ENCODE results near the gene EMC9. TPM values are rescaled to one million over a fixed set of nuclear protein-coding genes. Genes with fewer than 3 reads are reported as not detected.

The EMC9 gene
- total RNA-seq, 4 donors from 2014 or later = 8.8 to 14.4 (median 12.2) TPM

GRCh38 chr14:24127673-24128072 is 13.7 kb downstream of the EMC9 start:
- no peaks in the 10 kb centered on the region for H3K9me3 ChIP-seq
- H3K4me1 ChIP-seq = peaks cover 9 to 21% (median 16%) of the 10 kb centered on the region in 4 donors
- DNase-seq (ENCODE audit: extremely low spot score) = no peak
- no peak overlapping the region for H3K27ac ChIP-seq (replicated peaks in 1 of 4)
- intact Hi-C loops (cut with DNase I) = no loop called here
- 91% methylated on average over 2 of the region's 2 CpGs for WGBS
- no peak overlapping the region for H3K4me3 ChIP-seq
- TF ChIP-seq CTCF (IDR thresholded peaks at IDR 0.05) (no peak), POLR2AphosphoS5 (IDR thresholded peaks at IDR 0.05) (no peak), POLR2A (IDR thresholded peaks at IDR 0.05; ENCODE audit: low read depth) (no peak), EP300 (IDR thresholded peaks at IDR 0.05) (no peak)
- peaks cover 0 to 21% (median 15%) of the 10 kb centered on the region in 4 donors for H3K36me3 ChIP-seq
- no peaks in the 10 kb centered on the region for H3K27me3 ChIP-seq

GRCh38 chr14:24126939-24127338 is 14.5 kb downstream of the EMC9 start:
- intact Hi-C loops (cut with DNase I) = no loop called here
- no peaks in the 10 kb centered on the region for H3K9me3 ChIP-seq
- no peak for DNase-seq (ENCODE audit: extremely low spot score)

GRCh38 chr14:24123424-24124417 is 17.7 kb downstream of the EMC9 start:
- Histone ChIP-seq H3K9me3 (no peaks in the 10 kb centered on the region), H3K4me1 (no peaks in the 10 kb centered on the region), H3K27me3 (no peaks in the 10 kb centered on the region), H3K4me3 (no peak overlapping the region), H3K27ac (replicated peaks in 1 of 4) (no peak overlapping the region), H3K36me3 (peaks cover 22 to 61% (median 54%) of the 10 kb centered on the region in 4 donors)
- 92% methylated on average over 8 of the region's 9 CpGs for WGBS
- DNase-seq (ENCODE audit: extremely low spot score) = no peak
- intact Hi-C loops (cut with DNase I) = no loop called here
- TF ChIP-seq EP300 (IDR thresholded peaks at IDR 0.05) (no peak), CTCF (IDR thresholded peaks at IDR 0.05) (no peak), POLR2AphosphoS5 (IDR thresholded peaks at IDR 0.05) (no peak), POLR2A (IDR thresholded peaks at IDR 0.05; ENCODE audit: low read depth) (no peak)

More at GRCh38 chr14:24126939-24127338, 14.5 kb downstream of the EMC9 start:
- Histone ChIP-seq H3K4me1 (peaks cover 8 to 16% (median 12%) of the 10 kb centered on the region in 4 donors), H3K27ac (replicated peaks in 1 of 4) (no peak overlapping the region), H3K4me3 (no peak overlapping the region), H3K27me3 (no peaks in the 10 kb centered on the region), H3K36me3 (peaks cover 7 to 28% (median 22%) of the 10 kb centered on the region in 4 donors)
- TF ChIP-seq EP300 (IDR thresholded peaks at IDR 0.05) (no peak), POLR2A (IDR thresholded peaks at IDR 0.05; ENCODE audit: low read depth) (no peak), POLR2AphosphoS5 (IDR thresholded peaks at IDR 0.05) (no peak), CTCF (IDR thresholded peaks at IDR 0.05) (no peak)

GRCh38 chr14:24122898-24123297 is 18.5 kb downstream of the EMC9 start:
- Histone ChIP-seq H3K9me3 (no peaks in the 10 kb centered on the region), H3K4me3 (no peak overlapping the region), H3K36me3 (peaks cover 30 to 69% (median 62%) of the 10 kb centered on the region in 4 donors), H3K27me3 (no peaks in the 10 kb centered on the region), H3K4me1 (no peaks in the 10 kb centered on the region), H3K27ac (replicated peaks in 1 of 4) (no peak overlapping the region)
- DNase-seq (ENCODE audit: extremely low spot score) = no peak
- TF ChIP-seq EP300 (IDR thresholded peaks at IDR 0.05) (no peak), POLR2A (IDR thresholded peaks at IDR 0.05; ENCODE audit: low read depth) (no peak), CTCF (IDR thresholded peaks at IDR 0.05) (no peak), POLR2AphosphoS5 (IDR thresholded peaks at IDR 0.05) (no peak)
- intact Hi-C loops (cut with DNase I) = no loop called here
- 100% methylated on average over 1 of the region's 8 CpGs for WGBS
